Liver (tissue), 9 donors: ENCODE measurements around the gene RNF135. TPM values are rescaled to one million over a fixed set of nuclear protein-coding genes. Genes with fewer than 3 reads are reported as not detected.

Experiments used
- DNase-seq: peaks from one replicate; pipeline ENCODE4 v3.0.0-alpha.2; 2017; ENCODE audit warnings: low spot score
- H3K27ac ChIP-seq, 2 donors: one replicate each; pipeline ENCODE4 v1.7.0; 2013; ENCODE audit warnings: inconsistent platforms in 2 of 2, low read length in 2 of 2, control low read depth in 1 of 2, low read depth in 1 of 2, mild to moderate bottlenecking in 1 of 2
- H3K27me3 ChIP-seq, 4 donors: one replicate each; pipeline versions ENCODE4 v1.6.1 to v1.7.0; 2013; ENCODE audit warnings: low read length in 3 of 4, inconsistent platforms in 1 of 4, mild to moderate bottlenecking in 1 of 4, moderate library complexity in 1 of 4; ENCODE audit not compliant: control insufficient read depth in 4 of 4, insufficient read depth in 4 of 4
- H3K36me3 ChIP-seq, 4 donors: one replicate each; pipeline versions ENCODE4 v1.6.1 to v1.7.0; 2013; ENCODE audit warnings: low read length in 3 of 4, mild to moderate bottlenecking in 3 of 4, low read depth in 1 of 4, moderate library complexity in 1 of 4; ENCODE audit not compliant: control insufficient read depth in 4 of 4, insufficient read depth in 3 of 4
- H3K4me1 ChIP-seq, 4 donors: one replicate each; pipeline versions ENCODE4 v1.6.1 to v1.7.0; 2013; ENCODE audit warnings: low read length in 3 of 4, mild to moderate bottlenecking in 3 of 4, moderate library complexity in 1 of 4; ENCODE audit not compliant: control insufficient read depth in 4 of 4, insufficient read depth in 4 of 4
- H3K4me3 ChIP-seq, 3 donors: one replicate each; pipeline versions ENCODE4 v1.6.1 to v1.7.0; 2013; ENCODE audit warnings: low read length in 3 of 3, control low read depth in 1 of 3, low read depth in 1 of 3, mild to moderate bottlenecking in 1 of 3
- H3K9ac ChIP-seq, 2 donors: one replicate each; pipeline ENCODE4 v1.7.0; 2013; ENCODE audit warnings: low read length in 2 of 2, mild to moderate bottlenecking in 2 of 2, moderate library complexity in 2 of 2, control low read depth in 1 of 2, low read depth in 1 of 2
- H3K9me3 ChIP-seq, 4 donors: one replicate each; pipeline versions ENCODE4 v1.6.1 to v1.7.0; 2013; ENCODE audit warnings: low read length in 3 of 4; ENCODE audit not compliant: control insufficient read depth in 4 of 4
- ATF3 ChIP-seq: IDR thresholded peaks from 2 replicates; pipeline ENCODE4 v1.6.1; 2016; ENCODE audit warnings: antibody characterized with exemption
- EGR1 ChIP-seq, 2 donors: IDR thresholded peaks; 2 replicates each; pipeline ENCODE4 v1.6.1; 2016 to 2018; ENCODE audit warnings: antibody characterized with exemption in 2 of 2, low read depth in 2 of 2
- FOXA1 ChIP-seq: IDR thresholded peaks from 2 replicates; pipeline ENCODE4 v1.6.1; 2016; ENCODE audit warnings: antibody characterized with exemption
- FOXA2 ChIP-seq: IDR thresholded peaks from 2 replicates; pipeline ENCODE4 v1.6.1; 2016; ENCODE audit warnings: antibody characterized with exemption
- HNF4A ChIP-seq, 2 donors: conservative IDR thresholded peaks; 2 replicates each; pipeline ENCODE4 v1.6.1; 2016; ENCODE audit warnings: antibody characterized with exemption in 2 of 2, mild to moderate bottlenecking in 2 of 2
- HNF4G ChIP-seq: IDR thresholded peaks from 2 replicates; pipeline ENCODE4 v1.6.1; 2016; ENCODE audit warnings: antibody characterized with exemption
- JUND ChIP-seq, 2 donors: IDR thresholded peaks; 2 replicates each; pipeline ENCODE4 v1.6.1; 2016; ENCODE audit warnings: antibody characterized with exemption in 2 of 2
- NR2F2 ChIP-seq: IDR thresholded peaks from 2 replicates; pipeline ENCODE4 v1.6.1; 2016; ENCODE audit warnings: antibody characterized with exemption
- RAD21 ChIP-seq, 2 donors: IDR thresholded peaks; 2 replicates each; pipeline ENCODE4 v1.6.1; 2016; ENCODE audit warnings: antibody characterized with exemption in 2 of 2, mild to moderate bottlenecking in 2 of 2
- RXRA ChIP-seq, 2 donors: IDR thresholded peaks; 2 replicates each; pipeline ENCODE4 v1.6.1; 2017 to 2018; ENCODE audit warnings: antibody characterized with exemption in 2 of 2, mild to moderate bottlenecking in 1 of 2
- SP1 ChIP-seq: IDR thresholded peaks from 2 replicates; pipeline ENCODE4 v1.6.1; 2018; ENCODE audit warnings: antibody characterized with exemption, mild to moderate bottlenecking
- TAF1 ChIP-seq: conservative IDR thresholded peaks from 2 replicates; pipeline ENCODE4 v1.6.1; 2016; ENCODE audit warnings: antibody characterized with exemption, mild to moderate bottlenecking
- YY1 ChIP-seq: IDR thresholded peaks from 2 replicates; pipeline ENCODE4 v1.6.1; 2016; ENCODE audit warnings: antibody characterized with exemption, mild to moderate bottlenecking
- WGBS: extraction: QIAGEN DNeasy Blood & Tissue Kit; methylation state at CpG from one replicate; pipeline ENCODE4 v1.1.7; 2013; 5-methylcytosine and 5-hydroxymethylcytosine counted together
- polyA plus RNA-seq, 2 donors: library from polyadenylated mRNA; stranded (reverse) in 1 of 2; unstranded in 1 of 2; fragments of 200-250 nt in 1 of 2; fragments of >200 nt in 1 of 2; fragmentation: Nextera tagmentation in 1 of 2; extraction: Ambion mirVana in 1 of 2; gene quantifications; one replicate each; pipeline versions ENCODE4 v1.2.1 to v1.2.3, GENCODE V29; 2013 to 2015
- total RNA-seq, 2 donors: library from RNA; depleted of rRNA; stranded (reverse); fragments of >200 nt; gene quantifications; one replicate each; pipeline ENCODE4 v1.2.3, GENCODE V29; 2014
- TF ChIP-seq, protein P1 (sequence below): IDR thresholded peaks from 2 replicates; pipeline ENCODE4 v1.6.1; 2016; ENCODE audit warnings: antibody characterized with exemption
- TF ChIP-seq, protein P2 (sequence below): IDR thresholded peaks from 2 replicates; pipeline ENCODE4 v1.6.1; 2016; ENCODE audit warnings: antibody characterized with exemption
- TF ChIP-seq, protein P3 (sequence below): IDR thresholded peaks from 2 replicates; pipeline ENCODE4 v1.6.1; 2016; ENCODE audit warnings: antibody characterized with exemption, mild to moderate bottlenecking
- donor health status: healthy.
- donor health status: healthy.
- donor health status: healthy.
- donor health status: healthy.
- donor health status: healthy.

Gene RNF135
- total and polyA plus RNA-seq, 4 donors, result 3.4 to 5.5 (median 3.7) TPM

DNA sequence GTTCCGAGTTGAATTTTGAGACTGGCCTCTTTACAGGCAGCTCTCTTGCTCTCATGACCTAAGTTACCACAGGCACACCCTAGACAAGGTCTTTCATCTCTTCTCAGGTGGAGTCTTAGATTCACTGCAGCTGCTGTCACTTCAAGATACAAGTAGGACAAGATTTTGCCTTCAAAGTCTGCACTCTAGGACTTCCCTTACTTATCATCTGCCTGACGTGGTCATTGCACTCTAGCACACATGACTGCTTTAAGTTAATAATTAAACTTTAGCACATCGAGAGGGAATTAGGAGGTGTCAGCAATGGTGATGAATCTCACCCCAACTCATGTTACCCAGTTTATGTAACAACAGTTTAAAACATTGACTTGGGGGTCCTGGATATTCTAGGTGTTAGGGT lies 25.6 kb downstream of the RNF135 start:
- H3K27me3 ChIP-seq, result no peaks in the 10 kb centered on the region
- H3K9me3 ChIP-seq, result no peaks in the 10 kb centered on the region
- H3K36me3 ChIP-seq, result peaks cover 0 to 16% (median 9%) of the 10 kb centered on the region in 4 donors
- H3K4me3 ChIP-seq, result no peak overlapping the region
- no peak overlapping the region for H3K27ac ChIP-seq
- TF ChIP-seq JUND (IDR thresholded peaks at IDR 0.05) (no peak), EGR1 (IDR thresholded peaks at IDR 0.05; ENCODE audit: low read depth in 2 of 2) (no peak), FOXA1 (no peak), NR2F2 (no peak), FOXA2 (no peak), SP1 (no peak), HNF4G (no peak), HNF4A (conservative IDR thresholded peaks at IDR 0.05) (no peak), TAF1 (no peak), YY1 (no peak)
- TF ChIP-seq, protein P1, sequence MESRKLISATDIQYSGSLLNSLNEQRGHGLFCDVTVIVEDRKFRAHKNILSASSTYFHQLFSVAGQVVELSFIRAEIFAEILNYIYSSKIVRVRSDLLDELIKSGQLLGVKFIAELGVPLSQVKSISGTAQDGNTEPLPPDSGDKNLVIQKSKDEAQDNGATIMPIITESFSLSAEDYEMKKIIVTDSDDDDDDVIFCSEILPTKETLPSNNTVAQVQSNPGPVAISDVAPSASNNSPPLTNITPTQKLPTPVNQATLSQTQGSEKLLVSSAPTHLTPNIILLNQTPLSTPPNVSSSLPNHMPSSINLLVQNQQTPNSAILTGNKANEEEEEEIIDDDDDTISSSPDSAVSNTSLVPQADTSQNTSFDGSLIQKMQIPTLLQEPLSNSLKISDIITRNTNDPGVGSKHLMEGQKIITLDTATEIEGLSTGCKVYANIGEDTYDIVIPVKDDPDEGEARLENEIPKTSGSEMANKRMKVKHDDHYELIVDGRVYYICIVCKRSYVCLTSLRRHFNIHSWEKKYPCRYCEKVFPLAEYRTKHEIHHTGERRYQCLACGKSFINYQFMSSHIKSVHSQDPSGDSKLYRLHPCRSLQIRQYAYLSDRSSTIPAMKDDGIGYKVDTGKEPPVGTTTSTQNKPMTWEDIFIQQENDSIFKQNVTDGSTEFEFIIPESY, result no peak
- TF ChIP-seq, protein P2, sequence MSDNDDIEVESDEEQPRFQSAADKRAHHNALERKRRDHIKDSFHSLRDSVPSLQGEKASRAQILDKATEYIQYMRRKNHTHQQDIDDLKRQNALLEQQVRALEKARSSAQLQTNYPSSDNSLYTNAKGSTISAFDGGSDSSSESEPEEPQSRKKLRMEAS, result no peak
- no peaks in the 10 kb centered on the region for H3K4me1 ChIP-seq
- no peak for DNase-seq
- H3K9ac ChIP-seq, result no peak overlapping the region
- WGBS, result 53% methylated on average over 3 of the region's 3 CpGs

DNA sequence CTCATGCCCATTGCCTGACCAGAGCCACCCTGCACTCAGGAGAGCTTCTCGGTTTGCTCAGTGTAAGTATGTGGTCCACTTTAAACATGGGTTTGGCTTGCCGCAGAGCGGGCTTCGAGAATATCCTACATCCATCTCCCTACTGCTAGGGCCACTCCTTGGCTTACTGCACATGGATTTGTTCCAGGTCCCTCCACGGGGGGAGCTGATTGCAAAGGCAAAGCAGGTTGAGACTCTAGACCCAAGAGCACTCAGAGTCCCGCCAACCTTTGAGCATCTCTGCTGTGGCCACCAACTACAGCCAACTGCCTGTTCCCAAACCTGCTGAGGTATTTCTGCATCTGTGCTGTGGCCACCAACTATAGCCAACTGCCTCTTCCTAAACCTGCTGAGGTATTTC lies 26.4 kb downstream of the RNF135 start:
- Histone ChIP-seq H3K27me3 (no peaks in the 10 kb centered on the region), H3K9ac (no peak overlapping the region), H3K4me3 (no peak overlapping the region), H3K27ac (no peak overlapping the region), H3K9me3 (no peaks in the 10 kb centered on the region), H3K36me3 (peaks cover 0 to 16% (median 9%) of the 10 kb centered on the region in 4 donors), H3K4me1 (no peaks in the 10 kb centered on the region)
- DNase-seq, result no peak
- TF ChIP-seq JUND (IDR thresholded peaks at IDR 0.05) (no peak), FOXA1 (no peak), YY1 (no peak), RXRA (IDR thresholded peaks at IDR 0.05) (no peak), HNF4A (conservative IDR thresholded peaks at IDR 0.05) (no peak), NR2F2 (no peak), RAD21 (IDR thresholded peaks at IDR 0.05) (no peak), SP1 (no peak), ATF3 (no peak), EGR1 (IDR thresholded peaks at IDR 0.05; ENCODE audit: low read depth in 2 of 2) (no peak)
- TF ChIP-seq, protein P1, result no peak
- TF ChIP-seq, protein P3, sequence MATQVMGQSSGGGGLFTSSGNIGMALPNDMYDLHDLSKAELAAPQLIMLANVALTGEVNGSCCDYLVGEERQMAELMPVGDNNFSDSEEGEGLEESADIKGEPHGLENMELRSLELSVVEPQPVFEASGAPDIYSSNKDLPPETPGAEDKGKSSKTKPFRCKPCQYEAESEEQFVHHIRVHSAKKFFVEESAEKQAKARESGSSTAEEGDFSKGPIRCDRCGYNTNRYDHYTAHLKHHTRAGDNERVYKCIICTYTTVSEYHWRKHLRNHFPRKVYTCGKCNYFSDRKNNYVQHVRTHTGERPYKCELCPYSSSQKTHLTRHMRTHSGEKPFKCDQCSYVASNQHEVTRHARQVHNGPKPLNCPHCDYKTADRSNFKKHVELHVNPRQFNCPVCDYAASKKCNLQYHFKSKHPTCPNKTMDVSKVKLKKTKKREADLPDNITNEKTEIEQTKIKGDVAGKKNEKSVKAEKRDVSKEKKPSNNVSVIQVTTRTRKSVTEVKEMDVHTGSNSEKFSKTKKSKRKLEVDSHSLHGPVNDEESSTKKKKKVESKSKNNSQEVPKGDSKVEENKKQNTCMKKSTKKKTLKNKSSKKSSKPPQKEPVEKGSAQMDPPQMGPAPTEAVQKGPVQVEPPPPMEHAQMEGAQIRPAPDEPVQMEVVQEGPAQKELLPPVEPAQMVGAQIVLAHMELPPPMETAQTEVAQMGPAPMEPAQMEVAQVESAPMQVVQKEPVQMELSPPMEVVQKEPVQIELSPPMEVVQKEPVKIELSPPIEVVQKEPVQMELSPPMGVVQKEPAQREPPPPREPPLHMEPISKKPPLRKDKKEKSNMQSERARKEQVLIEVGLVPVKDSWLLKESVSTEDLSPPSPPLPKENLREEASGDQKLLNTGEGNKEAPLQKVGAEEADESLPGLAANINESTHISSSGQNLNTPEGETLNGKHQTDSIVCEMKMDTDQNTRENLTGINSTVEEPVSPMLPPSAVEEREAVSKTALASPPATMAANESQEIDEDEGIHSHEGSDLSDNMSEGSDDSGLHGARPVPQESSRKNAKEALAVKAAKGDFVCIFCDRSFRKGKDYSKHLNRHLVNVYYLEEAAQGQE, result no peak
- 94% methylated on average over 6 of the region's 6 CpGs for WGBS
